Stimulated activated CD8-positive, alpha-beta memory T cell treated with anti-CD3 and anti-CD28 coated beads, Interleukin-4, amount 100 ng/mL, for 48 hours (primary cell): Measurements from ENCODE around the gene MAP3K13.
A peak's percentile ranks its signal among the peaks of the same experiment; 100 is the strongest.

Experiments used
- DNase-seq: peaks from one replicate; pipeline ENCODE4 v3.0.0-alpha.2; 2020

The MAP3K13 gene

DNA sequence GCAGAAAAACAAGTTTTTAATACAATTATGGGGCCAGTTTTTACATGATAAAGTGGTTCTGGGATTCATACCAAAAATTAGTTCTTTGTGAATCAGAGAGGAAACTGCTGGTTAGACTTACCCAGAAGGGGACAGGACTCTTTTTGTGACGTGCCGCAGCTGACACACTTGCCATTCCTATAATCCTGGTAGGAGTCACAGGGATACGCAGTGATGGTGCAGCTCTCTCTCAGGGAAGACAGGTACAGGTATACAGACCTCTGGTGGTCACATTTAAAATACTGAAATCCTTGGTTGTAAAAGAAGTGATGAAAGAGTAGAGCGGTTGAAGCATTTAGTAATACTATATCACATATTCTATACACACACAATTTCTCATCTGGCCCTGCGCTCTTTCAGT is 156.1 kb downstream of the MAP3K13 start:
- DNase-seq = no peak

DNA sequence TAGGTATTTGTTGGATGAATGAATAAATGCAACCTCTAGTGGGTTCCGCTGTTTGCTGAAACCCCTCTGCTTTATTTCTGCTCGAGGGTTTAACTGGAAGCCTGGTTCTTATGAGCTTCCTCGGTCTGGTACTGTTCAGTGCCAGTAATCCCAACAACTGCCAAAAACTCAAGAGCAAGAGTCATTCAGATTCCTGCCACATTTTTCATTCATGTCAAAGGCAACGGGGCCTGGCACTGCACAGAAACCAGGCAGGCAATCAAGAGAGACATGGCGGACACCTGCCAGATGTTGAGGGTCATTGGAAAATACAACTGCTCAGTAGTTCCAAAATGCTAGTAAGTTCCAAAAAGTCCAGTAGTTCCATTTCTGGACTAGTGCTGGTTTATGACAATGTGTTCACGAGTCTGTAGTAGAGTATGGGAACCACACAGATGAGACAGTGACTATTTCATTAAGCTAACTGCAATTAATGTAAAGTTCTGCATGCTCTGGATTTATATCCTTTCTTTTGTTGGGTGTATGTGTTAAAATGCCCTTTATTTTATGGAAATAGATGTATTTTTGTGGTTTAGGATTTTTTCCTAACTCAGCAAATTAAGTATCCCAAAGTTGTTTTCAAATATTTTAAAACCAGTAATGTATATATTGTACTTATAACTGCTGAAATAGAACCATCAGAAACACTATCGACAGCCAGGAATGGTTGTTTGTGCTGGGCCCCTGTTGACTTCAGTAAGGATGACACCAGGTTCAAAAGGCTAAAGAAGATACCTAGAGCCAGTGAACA is 158.6 kb downstream of the MAP3K13 start:
- no peak for DNase-seq

DNA sequence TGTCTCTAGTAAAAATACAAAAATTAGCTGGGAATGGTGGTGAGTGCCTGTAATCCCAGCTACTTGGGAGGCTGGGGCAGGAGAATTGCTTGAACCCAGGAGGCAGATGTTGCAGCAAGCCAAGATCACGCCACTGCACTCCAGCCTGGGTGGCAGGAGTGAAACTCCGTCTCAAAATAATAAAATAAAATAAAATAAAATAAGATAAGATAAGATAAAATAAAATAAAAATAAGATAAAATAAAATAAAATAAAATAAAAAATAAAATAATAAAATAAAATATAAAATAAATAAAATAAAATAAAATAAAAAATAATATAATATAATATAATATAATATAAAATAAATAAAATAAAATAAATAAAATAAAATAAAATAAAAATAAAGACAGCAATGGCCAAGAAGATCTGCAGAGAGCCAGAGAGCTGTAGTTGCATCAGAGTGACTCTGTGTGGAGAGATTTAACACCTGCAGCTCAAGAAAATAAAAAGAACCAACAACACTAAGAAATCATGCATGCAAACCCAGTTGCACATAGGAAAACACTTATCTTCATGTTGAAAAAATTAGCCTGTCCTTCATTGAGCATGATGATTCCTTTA is 163.5 kb downstream of the MAP3K13 start:
- DNase-seq = no peak

DNA sequence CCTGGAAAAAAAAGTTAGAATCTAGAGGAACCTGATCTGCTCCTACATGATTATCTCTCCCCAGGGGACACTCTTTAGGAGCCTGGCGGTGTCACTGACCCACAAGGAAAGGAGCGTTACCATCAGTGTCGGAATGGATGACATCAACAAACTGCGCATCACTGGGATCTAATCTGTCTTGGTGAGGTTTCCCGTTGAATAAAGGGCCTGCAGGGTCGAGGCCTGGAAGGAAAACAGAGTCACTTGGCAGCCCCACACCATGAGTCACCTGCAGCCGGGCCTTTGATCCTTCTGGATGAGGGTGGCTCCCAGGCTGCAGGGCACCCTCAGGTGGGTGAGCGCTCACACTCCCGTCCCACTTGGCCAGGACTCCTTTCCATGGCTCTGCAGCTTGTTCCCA is 164.4 kb downstream of the MAP3K13 start:
- no peak for DNase-seq

DNA sequence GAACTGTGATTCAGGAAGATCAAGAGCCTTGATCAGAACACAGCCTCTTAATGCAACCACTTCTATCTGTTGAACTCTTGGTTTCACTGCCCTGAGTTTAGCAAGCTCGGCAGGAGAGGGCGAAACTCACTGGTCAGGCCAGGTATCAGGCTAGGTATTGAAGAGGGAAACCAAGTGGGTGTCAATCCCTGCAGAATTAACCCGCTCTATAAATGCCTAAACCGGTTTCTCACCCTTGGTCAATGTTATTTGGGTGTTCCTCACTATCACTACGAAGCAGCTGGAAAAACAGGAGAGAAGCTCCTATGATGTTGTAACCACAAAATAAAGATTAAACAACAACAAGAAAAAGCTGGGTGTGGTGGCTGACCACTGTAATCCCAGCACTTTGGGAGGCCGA is 165.6 kb downstream of the MAP3K13 start:
- no peak for DNase-seq

DNA sequence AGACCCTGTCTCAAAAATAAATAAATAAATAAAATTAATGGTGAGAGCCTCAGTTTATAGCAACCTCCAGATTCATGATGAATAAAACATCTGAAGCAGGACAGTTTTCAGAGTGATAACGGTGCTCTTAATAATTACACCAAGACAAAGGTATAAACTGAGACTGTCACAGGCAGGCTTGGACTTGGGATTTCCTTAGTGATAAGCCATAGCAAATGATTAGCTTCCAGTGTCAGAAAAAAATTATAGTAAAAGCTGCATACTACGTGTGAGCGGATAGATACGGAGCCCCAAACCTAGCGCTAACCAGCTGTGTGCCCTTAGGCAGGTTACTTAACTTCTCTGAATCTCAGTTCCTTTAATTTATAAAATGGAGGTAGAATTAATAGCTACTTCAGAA is 167.9 kb downstream of the MAP3K13 start:
- no peak for DNase-seq

DNA sequence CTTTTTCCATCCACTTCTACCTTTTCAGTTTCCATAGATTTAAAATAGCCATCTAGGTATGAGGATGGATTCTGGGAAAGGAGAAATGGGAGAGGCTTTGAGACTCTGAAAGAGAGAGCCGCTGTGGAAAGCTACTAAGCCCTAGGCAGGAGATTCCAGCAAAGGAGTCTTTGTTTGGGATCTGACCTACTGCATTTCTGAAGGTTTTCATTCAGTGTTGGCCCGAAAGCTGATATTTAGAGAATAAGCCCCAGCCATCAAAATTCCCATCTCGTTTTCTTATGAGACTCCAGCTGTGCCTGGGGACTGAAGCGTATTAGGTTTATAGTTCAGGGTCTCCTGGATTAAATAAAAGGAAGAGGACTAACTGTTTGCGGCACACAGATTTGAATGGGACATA is 170.0 kb downstream of the MAP3K13 start:
- no peak for DNase-seq

DNA sequence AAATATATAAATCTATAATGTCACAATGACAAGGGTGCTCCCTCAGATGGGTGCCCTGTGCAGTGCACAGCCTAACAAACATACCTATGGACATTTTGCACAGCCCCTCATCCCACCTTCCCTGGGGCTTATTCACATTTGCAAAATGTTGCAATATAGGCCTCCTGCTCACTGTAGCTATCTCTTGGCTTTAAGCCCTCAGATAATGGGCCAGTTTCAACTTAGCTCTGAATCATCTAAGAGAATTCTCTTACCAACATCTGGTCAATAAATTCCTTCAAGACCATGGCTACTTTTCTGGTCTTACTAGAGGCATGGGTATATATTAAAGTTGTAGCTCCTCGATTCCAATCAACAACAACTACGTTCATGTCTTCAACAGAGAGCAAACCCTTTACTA is 171.6 kb downstream of the MAP3K13 start:
- DNase-seq = no peak

DNA sequence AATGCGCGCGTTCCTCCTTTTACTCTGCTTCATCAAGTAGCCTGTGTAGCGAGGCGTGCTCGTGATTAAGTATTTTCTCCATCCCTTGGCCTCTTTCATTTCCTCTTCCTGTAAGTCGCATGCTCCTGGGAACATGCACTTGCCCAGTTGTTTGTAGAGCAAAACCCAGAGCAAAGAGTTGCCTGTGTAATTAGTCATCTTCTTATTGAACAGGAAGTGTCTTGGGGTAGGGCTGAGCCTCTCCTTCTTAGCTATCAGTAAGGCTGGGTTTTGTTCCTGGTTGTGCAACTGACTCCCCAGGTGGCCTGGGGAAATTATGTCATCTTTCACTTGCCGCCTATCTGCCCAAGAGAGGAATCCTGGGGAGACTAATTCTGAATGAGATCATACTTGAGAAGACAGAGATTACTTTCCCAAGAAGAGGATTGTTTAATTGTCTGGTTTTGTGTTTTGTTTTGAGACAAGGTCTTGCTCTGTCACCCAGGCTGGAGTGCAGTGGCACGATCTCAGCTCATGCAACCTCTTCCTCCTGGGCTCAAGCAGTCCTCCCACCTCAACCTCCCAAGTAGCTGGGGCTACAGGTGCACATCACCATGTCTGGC is 174.5 kb downstream of the MAP3K13 start:
- DNase-seq = peak; percentile 56
